Esophagus (tissue), 2 donors: Measurements from ENCODE around the gene TSHZ2. TPM values are rescaled to one million over a fixed set of nuclear protein-coding genes. Genes with fewer than 3 reads are reported as not detected.

ENCODE experiments used
- H3K27ac ChIP-seq, 2 donors: one replicate each; pipeline ENCODE4 v1.5.1; 2013; ENCODE audit warnings: low read depth in 2 of 2, mild to moderate bottlenecking in 2 of 2, inconsistent platforms in 1 of 2, low read length in 1 of 2, moderate library complexity in 1 of 2
- H3K27me3 ChIP-seq, 2 donors: one replicate each; pipeline ENCODE4 v1.6.1; 2013; ENCODE audit warnings: low read length in 2 of 2, control low read depth in 1 of 2, mild to moderate bottlenecking in 1 of 2; ENCODE audit not compliant: insufficient read depth in 2 of 2, control insufficient read depth in 1 of 2
- H3K36me3 ChIP-seq, 2 donors: one replicate each; pipeline ENCODE4 v1.6.1; 2013; ENCODE audit warnings: low read length in 1 of 2; ENCODE audit not compliant: control insufficient read depth in 2 of 2, insufficient read depth in 2 of 2
- H3K4me1 ChIP-seq, 2 donors: one replicate each; pipeline ENCODE4 v1.6.1; 2013; ENCODE audit warnings: low read length in 1 of 2; ENCODE audit not compliant: control insufficient read depth in 2 of 2, insufficient read depth in 2 of 2
- H3K4me3 ChIP-seq, 2 donors: one replicate each; pipeline ENCODE4 v1.5.1; 2013; ENCODE audit warnings: low read length in 2 of 2, mild to moderate bottlenecking in 2 of 2, low read depth in 1 of 2, moderate library complexity in 1 of 2
- H3K9me3 ChIP-seq, 2 donors: one replicate each; pipeline ENCODE4 v1.6.1; 2013; ENCODE audit warnings: mild to moderate bottlenecking in 2 of 2, low read depth in 1 of 2, low read length in 1 of 2, moderate library complexity in 1 of 2; ENCODE audit not compliant: control insufficient read depth in 2 of 2, insufficient read depth in 1 of 2
- WGBS, 2 donors: extraction: QIAGEN DNeasy Blood & Tissue Kit; methylation state at CpG; one replicate each; pipeline ENCODE4 v1.1.7; 2013; 5-methylcytosine and 5-hydroxymethylcytosine counted together
- polyA plus RNA-seq, 2 donors: library from polyadenylated mRNA; stranded (reverse); fragments of 200-250 nt; gene quantifications; one replicate each; pipeline ENCODE4 v1.2.3, GENCODE V29; 2013
- donor health status: healthy with polysubstance abuse.
- donor health status: Bipolar disorder and iron deficiency.

TSHZ2 gene
- polyA plus RNA-seq, 2 donors = 4.6 to 11.7 TPM

DNA sequence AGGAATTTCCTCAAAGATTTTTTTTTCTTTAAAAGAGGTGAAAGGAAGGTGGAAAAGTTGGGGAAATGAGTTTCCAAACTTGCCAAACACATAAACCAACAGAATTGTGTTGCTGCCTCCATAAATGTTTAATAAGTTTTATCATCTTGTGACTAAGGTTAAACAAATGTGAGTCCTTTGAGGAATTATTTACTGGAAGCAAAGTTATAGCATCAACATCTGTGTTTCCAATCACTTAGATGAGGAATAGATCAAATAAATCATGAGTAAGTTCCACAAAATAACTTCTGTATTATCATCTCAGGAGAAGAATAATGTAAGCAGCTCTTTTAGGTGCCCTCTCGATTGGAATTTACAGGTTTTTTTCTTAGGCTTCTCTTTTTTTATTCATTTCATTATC, 20.5 kb downstream of the TSHZ2 start:
- Histone ChIP-seq H3K9me3 (no peaks in the 10 kb centered on the region), H3K36me3 (no peaks in the 10 kb centered on the region), H3K27me3 (no peaks in the 10 kb centered on the region), H3K4me1 (no peaks in the 10 kb centered on the region), H3K27ac (no peak overlapping the region), H3K4me3 (no peak overlapping the region)
- 68% methylated on average over 1 of the region's 1 CpG for WGBS, 2 donors

DNA sequence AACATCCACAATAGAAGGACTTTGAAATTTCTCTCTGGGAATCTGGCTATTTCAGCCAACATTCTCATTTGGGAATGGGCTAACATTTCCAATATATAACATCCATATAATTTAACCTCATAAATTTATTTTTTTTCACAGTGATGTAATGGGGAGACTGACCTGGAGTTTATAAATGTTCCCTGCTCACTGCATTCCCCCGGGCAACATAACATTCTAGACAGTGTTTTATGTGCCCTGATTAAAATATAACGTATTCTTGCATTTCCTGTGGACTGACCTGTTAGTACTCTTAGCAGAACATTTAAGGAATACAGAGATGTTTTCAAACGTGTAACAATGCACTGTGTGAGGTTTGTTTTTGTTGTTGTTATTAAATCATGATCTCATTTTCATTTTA, 20.9 kb downstream of the TSHZ2 start:
- no peaks in the 10 kb centered on the region for H3K36me3 ChIP-seq
- no peaks in the 10 kb centered on the region for H3K9me3 ChIP-seq
- no peak overlapping the region for H3K27ac ChIP-seq
- WGBS, 2 donors = 47 to 55% methylated on average over 3 of the region's 3 CpGs
- no peaks in the 10 kb centered on the region for H3K4me1 ChIP-seq
- no peak overlapping the region for H3K4me3 ChIP-seq
- no peaks in the 10 kb centered on the region for H3K27me3 ChIP-seq

DNA sequence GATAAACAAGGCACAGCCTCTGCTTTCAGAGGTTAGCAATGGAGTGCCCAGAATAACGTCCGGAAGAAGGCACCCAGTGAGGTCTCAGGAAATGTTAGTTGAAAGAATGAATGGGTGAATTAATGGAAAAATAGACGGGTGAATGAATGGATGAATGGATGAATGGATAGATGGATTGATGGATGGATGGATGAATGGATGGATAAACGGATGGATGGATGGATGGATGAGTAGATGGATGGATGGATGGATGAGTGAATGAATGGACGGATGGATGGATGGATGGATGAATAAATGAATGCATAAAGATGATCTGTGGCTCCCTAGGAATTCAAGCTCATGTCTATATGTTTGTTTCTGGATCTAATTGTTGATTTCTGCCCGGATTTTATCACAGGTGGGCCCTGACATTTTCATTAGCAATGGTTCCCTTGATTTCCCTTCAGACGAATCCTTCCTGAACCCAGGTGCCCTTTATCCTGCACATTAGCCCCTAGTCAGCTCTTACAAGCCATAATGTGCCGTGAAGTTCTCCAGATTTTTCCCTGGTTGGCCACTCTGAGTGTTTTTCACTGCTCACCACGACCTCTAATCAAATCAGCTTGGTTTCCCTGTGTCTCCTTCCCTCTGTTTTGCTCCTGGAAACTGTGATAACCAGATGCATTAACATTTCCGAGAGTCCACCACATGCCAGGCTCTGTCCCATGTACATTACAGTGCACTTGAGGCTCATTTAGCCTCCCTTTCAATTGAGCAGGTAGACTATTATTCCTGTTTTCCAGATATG, 22.2 kb downstream of the TSHZ2 start:
- Histone ChIP-seq H3K27me3 (no peaks in the 10 kb centered on the region), H3K9me3 (no peaks in the 10 kb centered on the region), H3K36me3 (no peaks in the 10 kb centered on the region), H3K4me3 (no peak overlapping the region), H3K4me1 (no peaks in the 10 kb centered on the region), H3K27ac (no peak overlapping the region)
- WGBS, 2 donors = 75 to 80% methylated on average over 10 of the region's 10 CpGs

DNA sequence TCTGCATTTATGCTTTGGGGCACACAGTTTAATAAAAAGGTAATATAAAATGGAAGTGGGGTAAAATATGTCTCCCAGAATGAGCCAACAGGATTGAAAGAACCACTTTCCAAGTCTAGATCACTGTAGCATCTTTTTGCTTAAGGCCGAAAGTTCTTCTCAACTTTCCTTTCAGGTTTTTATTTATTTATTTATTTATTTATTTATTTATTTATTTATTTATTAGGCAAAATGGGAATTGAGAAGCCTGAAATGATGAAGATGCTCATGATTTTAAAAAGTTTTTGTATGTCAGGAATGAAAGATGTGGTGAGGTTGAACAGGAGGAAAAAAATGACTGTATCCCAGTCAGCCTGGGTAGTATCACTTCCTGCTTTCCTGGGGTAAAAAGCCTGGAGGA, 24.0 kb downstream of the TSHZ2 start:
- Histone ChIP-seq H3K9me3 (no peaks in the 10 kb centered on the region), H3K4me3 (no peak overlapping the region), H3K27ac (no peak overlapping the region), H3K36me3 (no peaks in the 10 kb centered on the region), H3K27me3 (no peaks in the 10 kb centered on the region), H3K4me1 (no peaks in the 10 kb centered on the region)
- WGBS, 2 donors = 97 to 100% methylated on average over 1 of the region's 1 CpG

DNA sequence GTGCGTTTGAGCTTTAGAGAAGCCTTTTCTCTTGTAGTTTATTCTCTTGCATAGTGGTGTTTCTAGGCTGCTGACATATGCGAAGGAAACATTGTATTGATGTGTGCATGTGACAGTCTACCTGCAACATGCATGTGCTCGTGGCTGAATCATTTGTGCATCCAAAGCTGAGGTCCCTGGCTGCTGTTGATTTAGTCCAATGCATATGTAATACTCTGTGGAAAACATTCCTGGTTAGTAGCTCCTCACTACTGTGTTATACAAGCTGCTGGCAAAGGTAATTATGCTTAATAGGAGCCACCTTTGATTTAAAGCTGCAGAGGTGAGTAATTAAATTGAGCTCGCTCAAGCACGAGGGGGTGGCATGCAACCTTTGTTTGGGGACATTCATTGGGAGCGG, 24.5 kb downstream of the TSHZ2 start:
- 79 to 82% methylated on average over 6 of the region's 6 CpGs for WGBS, 2 donors
- H3K9me3 ChIP-seq = no peaks in the 10 kb centered on the region
- H3K36me3 ChIP-seq = no peaks in the 10 kb centered on the region
- H3K27me3 ChIP-seq = no peaks in the 10 kb centered on the region
- H3K27ac ChIP-seq = no peak overlapping the region
- H3K4me3 ChIP-seq = no peak overlapping the region
- no peaks in the 10 kb centered on the region for H3K4me1 ChIP-seq

DNA sequence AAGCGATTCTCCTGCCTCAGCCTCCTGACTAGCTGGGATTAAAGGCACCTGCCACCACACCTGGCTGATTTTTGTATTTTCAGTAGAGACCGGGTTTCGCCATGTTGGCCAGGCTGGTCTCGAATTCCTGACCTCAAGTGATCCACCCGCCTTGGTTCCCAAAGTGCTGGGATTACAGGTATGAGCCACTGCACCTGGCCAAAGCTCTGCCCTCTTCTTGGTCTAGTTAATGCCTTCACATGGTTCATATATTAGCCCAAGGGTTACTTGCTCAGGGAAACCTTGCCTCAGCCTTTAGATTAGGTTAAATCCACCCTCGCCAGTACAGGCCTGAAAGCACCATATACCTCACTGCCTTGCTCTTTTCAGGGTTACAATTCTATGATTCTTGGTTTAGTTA, 26.1 kb downstream of the TSHZ2 start:
- H3K27ac ChIP-seq = no peak overlapping the region
- H3K36me3 ChIP-seq = no peaks in the 10 kb centered on the region
- H3K4me3 ChIP-seq = no peak overlapping the region
- 93 to 96% methylated on average over 6 of the region's 6 CpGs for WGBS, 2 donors
- no peaks in the 10 kb centered on the region for H3K9me3 ChIP-seq
- no peaks in the 10 kb centered on the region for H3K27me3 ChIP-seq
- H3K4me1 ChIP-seq = no peaks in the 10 kb centered on the region

DNA sequence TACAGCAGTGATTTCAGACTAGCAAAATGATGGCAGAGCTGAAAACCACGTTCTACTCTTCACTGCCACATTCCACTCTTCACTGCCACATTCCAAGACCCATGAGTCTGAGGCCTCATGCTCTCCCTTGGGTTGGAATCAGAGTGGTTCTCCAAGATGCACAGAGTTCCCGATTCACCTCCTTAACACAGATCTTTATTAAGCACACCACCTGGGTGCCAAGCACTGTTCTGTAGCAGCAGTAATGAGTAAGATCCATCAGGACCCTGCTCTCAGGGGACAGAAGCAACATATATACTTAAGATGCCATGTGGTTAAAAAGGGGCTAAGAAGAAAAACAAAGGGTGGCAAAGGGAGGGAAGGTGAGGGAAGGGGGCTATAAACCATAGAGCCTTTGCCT, 26.9 kb downstream of the TSHZ2 start:
- no peaks in the 10 kb centered on the region for H3K36me3 ChIP-seq
- H3K27ac ChIP-seq = no peak overlapping the region
- H3K4me1 ChIP-seq = no peaks in the 10 kb centered on the region
- 80 to 86% methylated on average over 2 of the region's 2 CpGs for WGBS, 2 donors
- H3K27me3 ChIP-seq = no peaks in the 10 kb centered on the region
- no peaks in the 10 kb centered on the region for H3K9me3 ChIP-seq
- no peak overlapping the region for H3K4me3 ChIP-seq

DNA sequence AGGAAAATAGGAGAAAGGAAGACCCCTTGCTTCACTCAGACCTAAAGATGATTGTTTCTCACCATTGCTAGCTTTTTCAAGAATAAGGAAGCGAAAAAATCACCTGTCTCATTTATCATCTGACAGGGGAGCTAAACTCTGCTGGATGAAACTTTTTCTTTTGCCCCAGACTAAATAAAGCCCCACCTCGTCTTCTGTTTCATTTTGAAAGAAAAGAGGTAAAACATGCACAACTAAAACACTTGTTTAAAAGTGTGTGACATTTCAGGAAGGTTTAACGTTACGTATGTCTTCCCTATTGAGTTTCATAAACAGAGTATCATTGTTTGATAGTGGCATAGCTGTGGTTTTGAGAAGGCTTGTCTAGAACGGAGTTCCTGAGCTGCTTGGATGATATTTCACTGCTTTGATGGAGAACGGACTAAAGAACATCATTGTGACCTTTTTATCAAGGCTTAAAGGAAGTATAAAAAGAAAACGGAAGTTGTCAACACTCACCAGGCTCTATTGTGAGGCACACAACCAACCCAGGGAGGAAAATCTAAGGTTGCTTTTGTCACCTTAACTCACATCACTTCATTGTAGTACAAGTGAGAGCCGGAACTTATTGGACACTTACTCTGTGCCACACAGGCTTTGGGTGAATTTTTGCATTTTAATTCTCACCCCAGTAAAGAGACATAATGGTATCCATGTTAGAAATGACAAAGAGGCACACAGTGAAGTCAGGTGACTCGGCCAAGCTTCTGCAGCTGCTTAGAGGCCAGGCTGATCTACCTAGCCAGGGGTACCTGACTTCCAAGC, 29.5 kb downstream of the TSHZ2 start:
- H3K36me3 ChIP-seq = peaks cover 0 to 2% of the 10 kb centered on the region in 2 donors
- H3K27ac ChIP-seq = peak overlapping the region in 1 of 2 donors; percentile 16
- H3K9me3 ChIP-seq = no peaks in the 10 kb centered on the region
- H3K4me1 ChIP-seq = no peaks in the 10 kb centered on the region
- H3K27me3 ChIP-seq = no peaks in the 10 kb centered on the region
- 61 to 66% methylated on average over 9 of the region's 9 CpGs for WGBS, 2 donors
- no peak overlapping the region for H3K4me3 ChIP-seq

DNA sequence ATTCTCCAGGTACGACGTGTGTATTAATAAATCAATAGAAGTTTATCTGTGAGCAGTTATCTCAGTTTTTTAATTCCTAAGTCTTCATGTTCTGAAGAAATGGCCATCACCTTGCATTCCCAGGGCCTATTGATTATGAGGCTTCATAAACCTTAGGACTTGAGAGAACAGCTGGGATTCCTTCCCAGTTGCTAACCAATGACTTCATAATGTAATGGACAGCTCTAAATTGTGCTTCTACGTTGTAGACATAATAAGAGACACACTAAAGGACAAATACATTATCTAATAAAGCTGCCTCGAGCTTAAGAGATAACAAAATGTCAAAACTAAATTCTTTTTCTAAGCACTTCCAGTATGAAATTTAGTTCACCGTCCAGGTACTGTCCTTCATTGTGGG, 30.6 kb downstream of the TSHZ2 start:
- 70 to 86% methylated on average over 5 of the region's 5 CpGs for WGBS, 2 donors

More for the DNA sequence above, 30.6 kb downstream of the TSHZ2 start:
- H3K36me3 ChIP-seq = peaks cover 0 to 2% of the 10 kb centered on the region in 2 donors
- no peaks in the 10 kb centered on the region for H3K4me1 ChIP-seq
- no peaks in the 10 kb centered on the region for H3K9me3 ChIP-seq
- no peak overlapping the region for H3K27ac ChIP-seq
- no peak overlapping the region for H3K4me3 ChIP-seq
- no peaks in the 10 kb centered on the region for H3K27me3 ChIP-seq
